Left lung (tissue), 10 donors: ENCODE results near the gene CNBP. TPM values are rescaled to one million over a fixed set of nuclear protein-coding genes. Genes with fewer than 3 reads are reported as not detected.

Experiments used
- ATAC-seq: fragments of 200-7000 bp; cut with Tn5 transposase; one replicate; pipeline ENCODE4 v1.9.1; 2020; ENCODE audit warnings: moderate library complexity
- DNase-seq, 4 donors: peaks; one replicate each; pipeline ENCODE4 v3.0.0-alpha.2; 2013 to 2020
- H3K27ac ChIP-seq, 2 donors: fragments of 200-600 bp; sonication (generic) in 1 of 2; one replicate each; pipeline versions ENCODE4 v1.5.0 to v1.8.0; 2020 to 2021
- H3K27me3 ChIP-seq, 2 donors: fragments of 200-600 bp; sonication (generic) in 1 of 2; one replicate each; pipeline versions ENCODE4 v1.5.0 to v1.8.0; 2020 to 2021
- H3K36me3 ChIP-seq, 2 donors: fragments of 200-600 bp; sonication (generic) in 1 of 2; one replicate each; pipeline versions ENCODE4 v1.5.0 to v1.8.0; 2020 to 2021
- H3K4me1 ChIP-seq, 2 donors: fragments of 200-600 bp; one replicate each; pipeline ENCODE4 v1.8.0; 2021
- H3K4me3 ChIP-seq, 2 donors: fragments of 200-600 bp; sonication (generic) in 1 of 2; one replicate each; pipeline versions ENCODE4 v1.5.0 to v1.8.0; 2020 to 2021; ENCODE audit warnings: mild to moderate bottlenecking in 1 of 2
- H3K9me3 ChIP-seq, 2 donors: fragments of 200-600 bp; sonication (generic) in 1 of 2; one replicate each; pipeline versions ENCODE4 v1.5.0 to v1.8.0; 2020 to 2021
- intact Hi-C, 2 donors: fragments of 100-400 bp; cut with DNase I; formaldehyde crosslinking; loops; one replicate each; pipeline versions ENCODE4 v1.11.2 to v1.14.2; 2022
- polyA plus RNA-seq, 6 donors: library from polyadenylated mRNA; unstranded; fragments of 120-200 nt; gene quantifications; one replicate each; pipeline ENCODE4 v1.2.1, GENCODE V29; 2013; ENCODE audit not compliant: insufficient read length in 6 of 6
- total RNA-seq, 2 donors: library from RNA; stranded (reverse); fragmentation: NEBNext Ultra II Directional; extraction: Animal tissue kit (Norgen Biotek cat#: 25700); gene quantifications; one replicate each; pipeline ENCODE4 v1.2.1, GENCODE V29; 2021
- TF ChIP-seq, protein P1 (sequence below), 2 donors: fragments of 200-600 bp; sonication (generic) in 1 of 2; IDR thresholded peaks; one replicate each; pipeline versions ENCODE4 v1.5.0 to v1.8.0; 2021; ENCODE audit warnings: antibody characterized with exemption in 2 of 2
- donor health status: DM: no; HTN: yes; CAD: no.
- donor health status: DM: no; HTN: no; CAD: no.

CNBP gene
- total and polyA plus RNA-seq, 8 donors = 221 to 450 (median 417) TPM

DNA sequence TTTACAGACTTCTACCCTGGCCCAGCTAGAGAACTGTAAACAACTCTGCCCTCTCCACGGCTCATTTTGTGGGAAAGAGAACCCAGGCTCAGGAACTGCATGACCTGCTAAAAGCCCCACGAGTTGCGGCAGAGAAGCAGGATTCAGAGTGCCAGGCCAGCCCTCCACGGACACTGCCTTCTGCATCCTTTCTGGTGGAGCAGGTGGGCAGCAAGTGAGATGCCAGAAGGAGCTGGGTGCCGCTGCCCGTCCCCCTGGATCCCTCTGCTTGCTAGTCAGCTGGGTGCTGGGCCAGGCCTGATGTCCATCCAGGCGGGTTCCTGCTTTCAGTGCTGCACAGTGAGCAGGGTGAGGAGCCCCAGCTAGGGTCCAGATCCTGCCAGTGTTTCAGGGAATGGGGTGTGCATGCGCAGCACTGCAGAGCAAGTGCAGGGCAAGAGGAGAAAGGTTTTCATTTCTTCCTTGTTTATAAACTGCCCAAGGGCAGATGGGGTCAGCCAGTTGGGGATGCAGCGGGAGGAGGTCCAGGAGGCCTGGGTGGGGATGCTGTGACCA lies 56.9 kb downstream of the CNBP start:
- ATAC-seq = no peak
- H3K36me3 ChIP-seq = peaks cover 6 to 62% of the 10 kb centered on the region in 2 donors
- intact Hi-C loops = no loop called here

DNA sequence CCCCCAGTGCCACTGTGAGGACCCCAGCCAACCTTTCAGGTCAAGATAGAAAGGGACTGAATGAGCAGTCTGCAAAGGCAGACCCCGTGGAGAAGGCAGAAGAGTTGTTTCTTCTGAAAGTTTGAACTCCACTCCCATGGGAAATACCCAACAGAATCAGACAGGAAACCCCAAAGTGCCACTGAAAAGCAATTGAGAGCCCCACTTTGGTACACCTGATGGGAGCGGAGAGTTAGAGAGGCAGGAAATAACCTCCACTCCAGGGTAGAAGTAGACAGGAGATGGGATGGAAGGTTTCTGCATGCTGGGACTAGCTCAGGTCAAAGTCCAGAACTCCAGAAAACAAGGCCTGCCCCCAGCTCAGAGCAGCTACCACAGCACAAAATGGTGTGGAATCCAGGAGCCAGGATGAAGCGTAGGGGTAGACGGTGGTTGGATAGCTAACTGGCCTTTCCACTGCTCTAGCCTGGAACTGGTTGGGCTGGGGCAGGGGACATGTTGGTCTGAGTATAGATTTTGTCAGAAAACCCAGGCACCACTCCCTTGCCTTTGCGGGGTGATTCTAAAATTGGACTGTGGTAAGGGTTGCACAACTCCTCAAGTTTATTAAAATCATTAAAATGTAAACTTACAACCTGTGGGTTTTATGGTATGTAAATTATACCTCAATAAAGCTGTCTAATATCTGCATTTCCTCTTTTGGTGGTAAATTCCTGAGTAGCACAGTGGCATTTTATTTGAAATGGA lies 60.2 kb downstream of the CNBP start:
- DNase-seq = no peak
- Histone ChIP-seq H3K27ac (peak overlapping the region; percentile 33 to 58), H3K9me3 (no peaks in the 10 kb centered on the region), H3K36me3 (peaks cover 0 to 29% of the 10 kb centered on the region in 2 donors), H3K4me3 (no peak overlapping the region), H3K4me1 (peaks cover 8 to 33% of the 10 kb centered on the region in 2 donors), H3K27me3 (no peaks in the 10 kb centered on the region)
- TF ChIP-seq, protein P1, sequence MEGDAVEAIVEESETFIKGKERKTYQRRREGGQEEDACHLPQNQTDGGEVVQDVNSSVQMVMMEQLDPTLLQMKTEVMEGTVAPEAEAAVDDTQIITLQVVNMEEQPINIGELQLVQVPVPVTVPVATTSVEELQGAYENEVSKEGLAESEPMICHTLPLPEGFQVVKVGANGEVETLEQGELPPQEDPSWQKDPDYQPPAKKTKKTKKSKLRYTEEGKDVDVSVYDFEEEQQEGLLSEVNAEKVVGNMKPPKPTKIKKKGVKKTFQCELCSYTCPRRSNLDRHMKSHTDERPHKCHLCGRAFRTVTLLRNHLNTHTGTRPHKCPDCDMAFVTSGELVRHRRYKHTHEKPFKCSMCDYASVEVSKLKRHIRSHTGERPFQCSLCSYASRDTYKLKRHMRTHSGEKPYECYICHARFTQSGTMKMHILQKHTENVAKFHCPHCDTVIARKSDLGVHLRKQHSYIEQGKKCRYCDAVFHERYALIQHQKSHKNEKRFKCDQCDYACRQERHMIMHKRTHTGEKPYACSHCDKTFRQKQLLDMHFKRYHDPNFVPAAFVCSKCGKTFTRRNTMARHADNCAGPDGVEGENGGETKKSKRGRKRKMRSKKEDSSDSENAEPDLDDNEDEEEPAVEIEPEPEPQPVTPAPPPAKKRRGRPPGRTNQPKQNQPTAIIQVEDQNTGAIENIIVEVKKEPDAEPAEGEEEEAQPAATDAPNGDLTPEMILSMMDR (IDR thresholded peaks at IDR 0.05) = no peak
- intact Hi-C loops = no loop called here
- ATAC-seq = no peak

More for the DNA sequence above, 56.9 kb downstream of the CNBP start:
- TF ChIP-seq, protein P1 (IDR thresholded peaks at IDR 0.05) = no peak
- DNase-seq = no peak
- H3K27ac ChIP-seq = no peak overlapping the region
- H3K9me3 ChIP-seq = no peaks in the 10 kb centered on the region
- H3K4me1 ChIP-seq = peaks cover 0 to 14% of the 10 kb centered on the region in 2 donors
- no peaks in the 10 kb centered on the region for H3K27me3 ChIP-seq
- H3K4me3 ChIP-seq = no peak overlapping the region

DNA sequence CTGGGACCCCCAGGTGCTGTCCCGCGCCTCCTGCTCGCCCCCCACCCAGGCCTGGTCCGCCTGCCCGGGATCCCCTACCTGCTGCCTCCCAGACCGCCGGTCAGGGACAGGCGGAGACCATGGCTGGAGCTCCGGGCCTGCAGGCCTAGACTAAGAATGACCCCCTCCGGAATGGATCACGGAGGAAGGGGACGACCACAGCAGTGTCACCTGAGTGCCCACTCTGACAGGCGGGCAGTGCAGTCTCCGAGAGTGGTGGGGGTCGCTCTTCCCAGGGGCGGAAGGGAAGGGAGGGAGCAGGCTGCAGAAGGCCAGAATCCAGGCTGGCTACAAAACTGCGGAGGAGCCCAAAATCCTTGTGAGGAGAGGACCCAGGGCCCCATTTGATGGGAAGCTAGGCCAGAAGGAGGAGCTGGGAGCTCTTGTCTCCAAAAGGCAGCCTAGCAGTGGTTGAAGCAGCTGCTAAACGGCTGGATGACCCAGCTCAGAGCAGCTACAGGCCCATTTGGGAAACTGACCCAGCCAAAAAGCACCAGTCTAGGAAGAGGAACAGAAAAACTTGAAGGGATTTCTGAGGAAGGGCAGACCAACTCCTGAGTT lies 61.2 kb downstream of the CNBP start:
- peak overlapping the region; percentile 58 to 90 for H3K27ac ChIP-seq
- TF ChIP-seq, protein P1 (IDR thresholded peaks at IDR 0.05) = no peak
- no peak for ATAC-seq
- H3K4me1 ChIP-seq = peaks cover 12 to 43% of the 10 kb centered on the region in 2 donors
- H3K36me3 ChIP-seq = peaks cover 0 to 25% of the 10 kb centered on the region in 2 donors
- H3K9me3 ChIP-seq = no peaks in the 10 kb centered on the region
- no peaks in the 10 kb centered on the region for H3K27me3 ChIP-seq
- DNase-seq = peak in 2 of 4 donors; percentile 39 to 47
- H3K4me3 ChIP-seq = peak overlapping the region in 1 of 2 donors; percentile 87
- intact Hi-C loops = no loop called here

DNA sequence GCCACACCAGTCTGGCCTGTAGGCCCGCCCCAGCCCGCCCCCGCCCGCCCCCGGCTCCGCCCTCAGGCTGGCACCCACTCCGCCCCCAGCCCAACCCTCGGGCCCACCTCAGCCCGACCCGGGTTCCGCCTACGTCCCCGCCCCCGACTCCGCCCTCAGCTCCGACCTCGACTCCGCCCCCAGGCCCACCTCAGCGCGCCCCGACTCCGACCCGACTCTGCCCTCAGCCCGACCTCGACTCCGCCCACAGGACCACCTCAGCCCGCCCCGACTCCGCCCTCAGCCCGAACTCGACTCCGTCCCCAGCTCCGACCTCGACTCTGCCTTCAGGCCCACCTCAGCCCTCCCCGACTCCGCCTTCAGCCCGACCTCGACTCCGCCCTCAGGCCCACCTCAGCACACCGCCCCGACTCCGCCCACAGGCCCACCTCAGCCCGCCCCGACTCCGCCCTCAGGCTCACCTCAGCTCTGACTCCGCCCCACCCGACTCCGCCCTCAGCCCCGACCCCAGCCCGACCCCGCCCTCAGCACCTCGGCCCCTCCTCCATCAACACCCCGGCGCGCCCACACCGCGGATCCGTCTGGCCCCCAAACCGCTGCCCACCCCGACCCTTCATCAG lies 61.8 kb downstream of the CNBP start, which contains the start of gene RAB43:
Gene RAB43, minus strand, starts transcription at position 13 of the 620 bp plus-strand sequence. CDS start 315 bp downstream, outside the sequence.
- TF ChIP-seq, protein P1 (IDR thresholded peaks at IDR 0.05) = no peak
- H3K4me1 ChIP-seq = peaks cover 15 to 49% of the 10 kb centered on the region in 2 donors
- no peaks in the 10 kb centered on the region for H3K27me3 ChIP-seq
- peak; percentile 80 for ATAC-seq
- peak; percentile 89 to 96 (median 93) for DNase-seq
- peak within 1 kb of the TSS; percentile 90 to 95 for H3K27ac ChIP-seq
- peaks cover 0 to 20% of the 10 kb centered on the region in 2 donors for H3K36me3 ChIP-seq
- intact Hi-C loops = no loop called here
- no peaks in the 10 kb centered on the region for H3K9me3 ChIP-seq
- peak within 1 kb of the TSS; percentile 80 to 87 for H3K4me3 ChIP-seq
